ENCODE data around the gene GJD3. TPM values are rescaled to one million over a fixed set of nuclear protein-coding genes. Genes with fewer than 3 reads are reported as not detected.

Gene GJD3
- total and polyA plus RNA-seq, 2 experiments from 2014 or later, result 1.4 TPM; not detected in 1

DNA sequence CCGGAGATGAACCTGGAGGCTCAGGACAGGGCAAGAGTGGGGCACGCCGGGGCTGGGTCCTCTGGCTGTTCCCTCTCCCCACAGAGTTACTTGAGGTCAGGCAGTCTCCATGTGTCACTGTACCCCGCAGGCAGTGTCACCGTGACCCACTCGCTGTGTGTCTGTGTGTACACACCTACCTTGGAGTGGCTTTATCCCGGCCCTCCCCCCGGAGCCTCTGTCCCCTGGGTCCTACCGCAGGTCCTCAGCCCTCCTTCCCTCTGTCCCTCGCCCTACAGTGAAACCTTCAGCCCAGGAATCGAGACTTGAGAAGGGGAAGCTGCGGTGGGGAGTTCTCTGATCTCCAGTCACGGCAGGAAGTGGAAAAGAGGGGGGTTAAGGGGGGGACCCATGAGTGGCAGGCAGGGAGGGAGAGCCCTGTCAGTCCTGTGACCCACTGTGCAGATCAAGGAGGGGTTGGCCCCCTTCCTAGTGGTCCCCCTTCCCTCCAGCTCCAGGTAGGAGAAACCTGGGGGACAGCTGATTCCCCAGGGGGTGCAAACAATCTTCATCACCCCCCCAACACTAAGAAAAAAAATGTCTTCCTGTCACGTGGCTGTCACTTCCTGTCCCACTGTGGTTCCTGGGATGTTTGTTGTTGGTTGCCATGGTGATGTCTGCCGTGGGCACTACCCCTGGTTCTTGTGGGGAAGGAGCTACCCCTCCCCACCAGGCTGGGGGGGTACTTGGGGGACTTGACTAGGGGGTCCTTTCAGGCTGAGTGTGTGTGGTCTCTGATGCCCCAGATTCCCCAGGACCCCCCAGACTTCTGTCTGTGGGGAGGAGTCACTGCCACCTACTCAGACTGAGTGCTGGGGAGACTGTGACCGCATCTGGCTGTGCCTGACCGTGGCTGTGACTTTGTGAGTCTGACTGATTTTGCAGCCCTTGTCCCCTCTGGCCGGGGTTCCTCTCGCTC is 41.9 kb downstream of the GJD3 start:
- Mint-ChIP-seq H3K27ac (peak overlapping the region; percentile 18; the same call in 1 of the 2 replicates), H3K4me1 (peaks cover 79% of the 10 kb centered on the region), H3K4me3 (no peak overlapping the region; the same call in 2 of the 3 replicates), H3K27me3 (ENCODE audit: insufficient read depth, low read depth, poor library complexity) (peaks cover 31% of the 10 kb centered on the region), H3K36me3 (ENCODE audit: low read depth) (no peaks in the 10 kb centered on the region), H3K9me3 (no peaks in the 10 kb centered on the region)
- H3K27ac ChIP-seq (ENCODE audit: low read depth), result no peak overlapping the region
- H3K4me1 ChIP-seq (ENCODE audit: insufficient read depth), result peaks cover 7% of the 10 kb centered on the region; the same call in 1 of the 2 replicates
- DNase-seq (ENCODE audit: low spot score) (peak; percentile 66), ATAC-seq (no peak)
- H4K20me1 ChIP-seq (replicated peaks; ENCODE audit: insufficient read depth), result peaks cover 21% of the 10 kb centered on the region
- no peaks in the 10 kb centered on the region for H3K36me3 ChIP-seq (ENCODE audit: insufficient read depth)
- H3K79me2 ChIP-seq (replicated peaks; ENCODE audit: insufficient read depth), result peaks cover 26% of the 10 kb centered on the region
- no peaks in the 10 kb centered on the region for H3K9me2 ChIP-seq (ENCODE audit: insufficient read depth)
- TF ChIP-seq JUNB (IDR thresholded peaks at IDR 0.05; ENCODE audit: unreplicated experiment) (no peak), EZH2 (IDR thresholded peaks at IDR 0.05; ENCODE audit: low read depth, unreplicated experiment) (no peak), EZH2phosphoT487 (IDR thresholded peaks at IDR 0.05; ENCODE audit: unreplicated experiment) (no peak)
- TF ChIP-seq, protein P1, sequence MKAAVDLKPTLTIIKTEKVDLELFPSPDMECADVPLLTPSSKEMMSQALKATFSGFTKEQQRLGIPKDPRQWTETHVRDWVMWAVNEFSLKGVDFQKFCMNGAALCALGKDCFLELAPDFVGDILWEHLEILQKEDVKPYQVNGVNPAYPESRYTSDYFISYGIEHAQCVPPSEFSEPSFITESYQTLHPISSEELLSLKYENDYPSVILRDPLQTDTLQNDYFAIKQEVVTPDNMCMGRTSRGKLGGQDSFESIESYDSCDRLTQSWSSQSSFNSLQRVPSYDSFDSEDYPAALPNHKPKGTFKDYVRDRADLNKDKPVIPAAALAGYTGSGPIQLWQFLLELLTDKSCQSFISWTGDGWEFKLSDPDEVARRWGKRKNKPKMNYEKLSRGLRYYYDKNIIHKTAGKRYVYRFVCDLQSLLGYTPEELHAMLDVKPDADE (IDR thresholded peaks at IDR 0.05), result no peak
- H3F3A ChIP-seq (replicated peaks; ENCODE audit: low read depth), result peaks cover 2% of the 10 kb centered on the region; the same call in 1 of the 2 replicates
- no peak overlapping the region for H2AFZ ChIP-seq
- no peak overlapping the region for H3K4me3 ChIP-seq
- H3K27me3 ChIP-seq (ENCODE audit: insufficient read depth), result peaks cover 10% of the 10 kb centered on the region
- peak overlapping the region; percentile 32; the same call in 1 of the 2 replicates for H3K4me2 ChIP-seq

DNA sequence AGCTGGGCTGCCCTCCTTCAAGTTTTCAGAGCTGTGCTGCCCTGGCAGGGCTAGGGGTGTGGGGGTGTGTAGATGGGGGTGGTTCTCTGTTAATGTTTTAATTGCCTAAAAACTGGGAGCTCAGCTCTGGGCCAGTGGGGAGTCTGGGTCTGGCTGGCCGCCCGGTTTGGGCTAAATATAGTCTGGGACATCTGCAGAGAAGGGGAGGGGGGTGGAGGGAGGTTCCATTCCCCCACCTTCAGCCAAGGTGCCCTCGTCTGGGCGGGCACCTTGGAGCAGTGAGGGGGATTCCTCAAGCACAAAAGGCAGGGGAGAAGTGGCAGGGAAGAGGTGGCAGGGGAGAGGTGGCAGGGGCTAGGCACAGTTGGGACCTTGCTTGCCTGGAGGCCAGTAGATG is 42.6 kb downstream of the GJD3 start:
- peaks cover 34% of the 10 kb centered on the region for H3K27me3 Mint-ChIP-seq (ENCODE audit: insufficient read depth, low read depth, poor library complexity)
- no peak overlapping the region for H3K4me3 Mint-ChIP-seq
- H3K27ac ChIP-seq (ENCODE audit: low read depth), result no peak overlapping the region
- no peaks in the 10 kb centered on the region for H3K36me3 Mint-ChIP-seq (ENCODE audit: low read depth)
- peaks cover 21% of the 10 kb centered on the region for H4K20me1 ChIP-seq (replicated peaks; ENCODE audit: insufficient read depth)
- H3K9me2 ChIP-seq (ENCODE audit: insufficient read depth), result no peaks in the 10 kb centered on the region
- H3K4me1 ChIP-seq (ENCODE audit: insufficient read depth), result peaks cover 12% of the 10 kb centered on the region; the same call in 1 of the 2 replicates
- peaks cover 82% of the 10 kb centered on the region for H3K4me1 Mint-ChIP-seq
- no peak overlapping the region for H3K4me3 ChIP-seq
- H3K79me2 ChIP-seq (replicated peaks; ENCODE audit: insufficient read depth), result peaks cover 26% of the 10 kb centered on the region
- DNase-seq (ENCODE audit: low spot score) (no peak), ATAC-seq (no peak)
- H3K27me3 ChIP-seq (ENCODE audit: insufficient read depth), result peaks cover 14% of the 10 kb centered on the region
- no peak overlapping the region for H2AFZ ChIP-seq
- no peaks in the 10 kb centered on the region for H3K9me3 Mint-ChIP-seq
- H3K4me2 ChIP-seq, result no peak overlapping the region; the same call in 1 of the 2 replicates
- peaks cover 6% of the 10 kb centered on the region; the same call in 1 of the 2 replicates for H3F3A ChIP-seq (replicated peaks; ENCODE audit: low read depth)
- H3K36me3 ChIP-seq (ENCODE audit: insufficient read depth), result no peaks in the 10 kb centered on the region
- H3K27ac Mint-ChIP-seq, result no peak overlapping the region
- TF ChIP-seq, protein P2, sequence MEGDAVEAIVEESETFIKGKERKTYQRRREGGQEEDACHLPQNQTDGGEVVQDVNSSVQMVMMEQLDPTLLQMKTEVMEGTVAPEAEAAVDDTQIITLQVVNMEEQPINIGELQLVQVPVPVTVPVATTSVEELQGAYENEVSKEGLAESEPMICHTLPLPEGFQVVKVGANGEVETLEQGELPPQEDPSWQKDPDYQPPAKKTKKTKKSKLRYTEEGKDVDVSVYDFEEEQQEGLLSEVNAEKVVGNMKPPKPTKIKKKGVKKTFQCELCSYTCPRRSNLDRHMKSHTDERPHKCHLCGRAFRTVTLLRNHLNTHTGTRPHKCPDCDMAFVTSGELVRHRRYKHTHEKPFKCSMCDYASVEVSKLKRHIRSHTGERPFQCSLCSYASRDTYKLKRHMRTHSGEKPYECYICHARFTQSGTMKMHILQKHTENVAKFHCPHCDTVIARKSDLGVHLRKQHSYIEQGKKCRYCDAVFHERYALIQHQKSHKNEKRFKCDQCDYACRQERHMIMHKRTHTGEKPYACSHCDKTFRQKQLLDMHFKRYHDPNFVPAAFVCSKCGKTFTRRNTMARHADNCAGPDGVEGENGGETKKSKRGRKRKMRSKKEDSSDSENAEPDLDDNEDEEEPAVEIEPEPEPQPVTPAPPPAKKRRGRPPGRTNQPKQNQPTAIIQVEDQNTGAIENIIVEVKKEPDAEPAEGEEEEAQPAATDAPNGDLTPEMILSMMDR (conservative IDR thresholded peaks at IDR 0.05; ENCODE audit: low read depth in 2 of 2), result no peak
- TF ChIP-seq, protein P3, sequence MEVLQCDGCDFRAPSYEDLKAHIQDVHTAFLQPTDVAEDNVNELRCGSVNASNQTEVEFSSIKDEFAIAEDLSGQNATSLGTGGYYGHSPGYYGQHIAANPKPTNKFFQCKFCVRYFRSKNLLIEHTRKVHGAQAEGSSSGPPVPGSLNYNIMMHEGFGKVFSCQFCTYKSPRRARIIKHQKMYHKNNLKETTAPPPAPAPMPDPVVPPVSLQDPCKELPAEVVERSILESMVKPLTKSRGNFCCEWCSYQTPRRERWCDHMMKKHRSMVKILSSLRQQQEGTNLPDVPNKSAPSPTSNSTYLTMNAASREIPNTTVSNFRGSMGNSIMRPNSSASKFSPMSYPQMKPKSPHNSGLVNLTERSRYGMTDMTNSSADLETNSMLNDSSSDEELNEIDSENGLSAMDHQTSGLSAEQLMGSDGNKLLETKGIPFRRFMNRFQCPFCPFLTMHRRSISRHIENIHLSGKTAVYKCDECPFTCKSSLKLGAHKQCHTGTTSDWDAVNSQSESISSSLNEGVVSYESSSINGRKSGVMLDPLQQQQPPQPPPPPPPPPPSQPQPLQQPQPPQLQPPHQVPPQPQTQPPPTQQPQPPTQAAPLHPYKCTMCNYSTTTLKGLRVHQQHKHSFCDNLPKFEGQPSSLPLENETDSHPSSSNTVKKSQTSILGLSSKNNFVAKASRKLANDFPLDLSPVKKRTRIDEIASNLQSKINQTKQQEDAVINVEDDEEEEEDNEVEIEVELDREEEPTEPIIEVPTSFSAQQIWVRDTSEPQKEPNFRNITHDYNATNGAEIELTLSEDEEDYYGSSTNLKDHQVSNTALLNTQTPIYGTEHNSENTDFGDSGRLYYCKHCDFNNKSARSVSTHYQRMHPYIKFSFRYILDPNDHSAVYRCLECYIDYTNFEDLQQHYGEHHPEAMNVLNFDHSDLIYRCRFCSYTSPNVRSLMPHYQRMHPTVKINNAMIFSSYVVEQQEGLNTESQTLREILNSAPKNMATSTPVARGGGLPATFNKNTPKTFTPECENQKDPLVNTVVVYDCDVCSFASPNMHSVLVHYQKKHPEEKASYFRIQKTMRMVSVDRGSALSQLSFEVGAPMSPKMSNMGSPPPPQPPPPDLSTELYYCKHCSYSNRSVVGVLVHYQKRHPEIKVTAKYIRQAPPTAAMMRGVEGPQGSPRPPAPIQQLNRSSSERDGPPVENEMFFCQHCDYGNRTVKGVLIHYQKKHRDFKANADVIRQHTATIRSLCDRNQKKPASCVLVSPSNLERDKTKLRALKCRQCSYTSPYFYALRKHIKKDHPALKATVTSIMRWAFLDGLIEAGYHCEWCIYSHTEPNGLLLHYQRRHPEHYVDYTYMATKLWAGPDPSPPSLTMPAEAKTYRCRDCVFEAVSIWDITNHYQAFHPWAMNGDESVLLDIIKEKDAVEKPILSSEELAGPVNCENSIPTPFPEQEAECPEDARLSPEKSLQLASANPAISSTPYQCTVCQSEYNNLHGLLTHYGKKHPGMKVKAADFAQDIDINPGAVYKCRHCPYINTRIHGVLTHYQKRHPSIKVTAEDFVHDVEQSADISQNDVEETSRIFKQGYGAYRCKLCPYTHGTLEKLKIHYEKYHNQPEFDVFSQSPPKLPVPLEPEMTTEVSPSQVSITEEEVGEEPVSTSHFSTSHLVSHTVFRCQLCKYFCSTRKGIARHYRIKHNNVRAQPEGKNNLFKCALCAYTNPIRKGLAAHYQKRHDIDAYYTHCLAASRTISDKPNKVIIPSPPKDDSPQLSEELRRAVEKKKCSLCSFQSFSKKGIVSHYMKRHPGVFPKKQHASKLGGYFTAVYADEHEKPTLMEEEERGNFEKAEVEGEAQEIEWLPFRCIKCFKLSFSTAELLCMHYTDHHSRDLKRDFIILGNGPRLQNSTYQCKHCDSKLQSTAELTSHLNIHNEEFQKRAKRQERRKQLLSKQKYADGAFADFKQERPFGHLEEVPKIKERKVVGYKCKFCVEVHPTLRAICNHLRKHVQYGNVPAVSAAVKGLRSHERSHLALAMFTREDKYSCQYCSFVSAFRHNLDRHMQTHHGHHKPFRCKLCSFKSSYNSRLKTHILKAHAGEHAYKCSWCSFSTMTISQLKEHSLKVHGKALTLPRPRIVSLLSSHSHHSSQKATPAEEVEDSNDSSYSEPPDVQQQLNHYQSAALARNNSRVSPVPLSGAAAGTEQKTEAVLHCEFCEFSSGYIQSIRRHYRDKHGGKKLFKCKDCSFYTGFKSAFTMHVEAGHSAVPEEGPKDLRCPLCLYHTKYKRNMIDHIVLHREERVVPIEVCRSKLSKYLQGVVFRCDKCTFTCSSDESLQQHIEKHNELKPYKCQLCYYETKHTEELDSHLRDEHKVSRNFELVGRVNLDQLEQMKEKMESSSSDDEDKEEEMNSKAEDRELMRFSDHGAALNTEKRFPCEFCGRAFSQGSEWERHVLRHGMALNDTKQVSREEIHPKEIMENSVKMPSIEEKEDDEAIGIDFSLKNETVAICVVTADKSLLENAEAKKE (CRISPR knock-in tag; IDR thresholded peaks at IDR 0.05), result no peak
- TF ChIP-seq ZNF331 (CRISPR knock-in tag; IDR thresholded peaks at IDR 0.05; ENCODE audit: low read depth), result no peak
- TF ChIP-seq EZH2phosphoT487 (IDR thresholded peaks at IDR 0.05; ENCODE audit: unreplicated experiment), result no peak
- TF ChIP-seq NANOG (IDR thresholded peaks at IDR 0.05; ENCODE audit: borderline replicate concordance), result no peak
- TF ChIP-seq ZNF114 (CRISPR knock-in tag; IDR thresholded peaks at IDR 0.05), result no peak
- no peak for TF ChIP-seq POLR2AphosphoS5 (IDR thresholded peaks at IDR 0.05; ENCODE audit: low read depth)
- TF ChIP-seq STAT1 (IDR thresholded peaks at IDR 0.05; ENCODE audit: unreplicated experiment), result no peak

Measured in GM23338 (cell line).